Esophagus muscularis mucosa (tissue), 4 donors: ENCODE data around the gene MLF1. TPM values are rescaled to one million over a fixed set of nuclear protein-coding genes. Genes with fewer than 3 reads are reported as not detected.

ENCODE experiments used
- DNase-seq: peaks from one replicate; pipeline ENCODE4 v3.0.0-alpha.2; 2017; ENCODE audit errors: extremely low spot score
- H3K27ac ChIP-seq, 4 donors: fragments of 200-600 bp; sonication (generic); replicated peaks in 1 of 4; 1 replicate in 3 of 4; 2 replicates in 1 of 4; pipeline ENCODE4 v1.5.1; 2016 to 2019; ENCODE audit warnings: mild to moderate bottlenecking in 1 of 4
- H3K27me3 ChIP-seq, 4 donors: fragments of 200-600 bp; sonication (generic); one replicate each; pipeline versions ENCODE4 v1.5.1 to v1.6.0; 2016 to 2019
- H3K36me3 ChIP-seq, 4 donors: fragments of 200-600 bp; sonication (generic); one replicate each; pipeline ENCODE4 v1.5.1; 2016 to 2019
- H3K4me1 ChIP-seq, 4 donors: fragments of 200-600 bp; sonication (generic); one replicate each; pipeline ENCODE4 v1.5.1; 2016 to 2019
- H3K4me3 ChIP-seq, 4 donors: fragments of 200-600 bp; sonication (generic); 1 replicate in 2 of 4; 2 replicates in 2 of 4; pipeline ENCODE4 v1.5.1; 2016 to 2019; ENCODE audit warnings: mild to moderate bottlenecking in 4 of 4, moderate library complexity in 1 of 4
- H3K9me3 ChIP-seq, 4 donors: fragments of 200-600 bp; sonication (generic); 1 replicate in 3 of 4; 2 replicates in 1 of 4; pipeline ENCODE4 v1.5.1; 2016 to 2019
- CTCF ChIP-seq, 3 experiments: fragments of 200-600 bp in 2 of 3; fragments of 450-650 bp in 1 of 3; sonication (generic) in 2 of 3; IDR thresholded peaks; one replicate each; pipeline ENCODE4 v1.5.1; 2017 to 2019; ENCODE audit warnings: antibody characterized with exemption in 3 of 3, mild to moderate bottlenecking in 2 of 3, moderate library complexity in 1 of 3
- EP300 ChIP-seq: sonication (generic); formaldehyde crosslinking; IDR thresholded peaks from one replicate; pipeline ENCODE4 v1.6.1; 2017; ENCODE audit warnings: antibody characterized with exemption
- POLR2A ChIP-seq: fragments of 450-650 bp; IDR thresholded peaks from one replicate; pipeline ENCODE4 v1.6.1; 2017; ENCODE audit warnings: antibody characterized with exemption, moderate library complexity, mild to moderate bottlenecking, low read depth
- POLR2AphosphoS5 ChIP-seq, 2 donors: sonication (generic); formaldehyde crosslinking; IDR thresholded peaks; one replicate each; pipeline ENCODE4 v1.6.1; 2017; ENCODE audit warnings: antibody characterized with exemption in 2 of 2
- WGBS: methylation state at CpG from one replicate; pipeline ENCODE4 v1.1.5; 2018; 5-methylcytosine and 5-hydroxymethylcytosine counted together
- intact Hi-C: fragments of 100-400 bp; cut with DNase I; formaldehyde crosslinking; loops from one replicate; pipeline ENCODE4 v1.15.1; 2023
- total RNA-seq, 4 donors: library from RNA; depleted of rRNA; stranded (reverse); fragments of >200 nt; gene quantifications; one replicate each; pipeline versions ENCODE4 v1.1.0 to v1.2.1, GENCODE V29; 2016

The MLF1 gene
- total RNA-seq, 4 donors from 2014 or later, result 7.6 to 15.2 (median 9.9) TPM

GRCh38 chr3:158552124-158552523 is 18.9 kb upstream of the MLF1 start:
- no peak overlapping the region for H3K4me3 ChIP-seq
- H3K9me3 ChIP-seq, result no peaks in the 10 kb centered on the region
- no peak overlapping the region for H3K27ac ChIP-seq
- peaks cover 0 to 4% (median 2%) of the 10 kb centered on the region in 4 donors for H3K36me3 ChIP-seq
- WGBS, result 83% methylated on average over 2 of the region's 2 CpGs
- no peaks in the 10 kb centered on the region for H3K4me1 ChIP-seq
- H3K27me3 ChIP-seq, result no peaks in the 10 kb centered on the region
- TF ChIP-seq EP300, result no peak
- DNase-seq, result no peak
- intact Hi-C loops, result no loop called here

GRCh38 chr3:158559504-158559903 is 11.5 kb upstream of the MLF1 start:
- Histone ChIP-seq H3K9me3 (no peaks in the 10 kb centered on the region), H3K4me3 (no peak overlapping the region), H3K27me3 (peaks cover 0 to 4% (median 0%) of the 10 kb centered on the region in 4 donors), H3K36me3 (no peaks in the 10 kb centered on the region), H3K4me1 (no peaks in the 10 kb centered on the region), H3K27ac (no peak overlapping the region)
- WGBS, result 91% methylated on average over 4 of the region's 4 CpGs
- TF ChIP-seq CTCF (IDR thresholded peaks at IDR 0.05), result no peak
- no peak for TF ChIP-seq POLR2AphosphoS5 (IDR thresholded peaks at IDR 0.05)
- no peak for TF ChIP-seq POLR2A
- no peak for TF ChIP-seq EP300
- DNase-seq, result no peak
- intact Hi-C loops, result no loop called here

- peaks cover 0 to 4% (median 0%) of the 10 kb centered on the region in 4 donors for H3K27me3 ChIP-seq
- no peak overlapping the region for H3K4me3 ChIP-seq
- 100% methylated on average over 1 of the region's 1 CpG for WGBS
- no peaks in the 10 kb centered on the region for H3K9me3 ChIP-seq
- no peaks in the 10 kb centered on the region for H3K36me3 ChIP-seq
- no peak for TF ChIP-seq POLR2A
- TF ChIP-seq POLR2AphosphoS5 (IDR thresholded peaks at IDR 0.05), result no peak
- TF ChIP-seq EP300, result no peak
- TF ChIP-seq CTCF (IDR thresholded peaks at IDR 0.05), result no peak
- no peak overlapping the region for H3K27ac ChIP-seq
- intact Hi-C loops, result no loop called here
- no peak for DNase-seq
- no peaks in the 10 kb centered on the region for H3K4me1 ChIP-seq
Measured at GRCh38 chr3:158560979-158561378, 10.0 kb upstream of the MLF1 start.

- no peaks in the 10 kb centered on the region for H3K9me3 ChIP-seq
- WGBS, result 88% methylated on average over 5 of the region's 5 CpGs
- H3K4me3 ChIP-seq, result no peak overlapping the region
- peaks cover 0 to 4% (median 0%) of the 10 kb centered on the region in 4 donors for H3K27me3 ChIP-seq
- no peaks in the 10 kb centered on the region for H3K36me3 ChIP-seq
- intact Hi-C loops, result no loop called here
- H3K4me1 ChIP-seq, result no peaks in the 10 kb centered on the region
- no peak overlapping the region for H3K27ac ChIP-seq
- TF ChIP-seq EP300 (no peak), POLR2A (no peak), POLR2AphosphoS5 (IDR thresholded peaks at IDR 0.05) (no peak), CTCF (IDR thresholded peaks at IDR 0.05) (no peak)
- no peak for DNase-seq
Measured at GRCh38 chr3:158562674-158563073, 8.3 kb upstream of the MLF1 start.

GRCh38 chr3:158563076-158563475 is 7.9 kb upstream of the MLF1 start:
- H3K4me3 ChIP-seq, result no peak overlapping the region
- no peak for DNase-seq
- intact Hi-C loops, result no loop called here
- H3K4me1 ChIP-seq, result no peaks in the 10 kb centered on the region
- no peak for TF ChIP-seq POLR2A
- TF ChIP-seq EP300, result no peak
- TF ChIP-seq CTCF (IDR thresholded peaks at IDR 0.05), result no peak
- TF ChIP-seq POLR2AphosphoS5 (IDR thresholded peaks at IDR 0.05), result no peak
- no peak overlapping the region for H3K27ac ChIP-seq
- no peaks in the 10 kb centered on the region for H3K9me3 ChIP-seq
- peaks cover 0 to 4% (median 0%) of the 10 kb centered on the region in 4 donors for H3K27me3 ChIP-seq
- H3K36me3 ChIP-seq, result no peaks in the 10 kb centered on the region
